WTC11 (cell line): ENCODE data around the gene DCUN1D1.

Source experiments
- CREM ChIP-seq: sonication (generic); formaldehyde crosslinking; IDR thresholded peaks from 2 replicates; pipeline ENCODE4 v1.8.1; 2022; ENCODE audit warnings: mild to moderate bottlenecking, missing genetic modification reagents, moderate library complexity
- FOXJ3 ChIP-seq: sonication (generic); formaldehyde crosslinking; IDR thresholded peaks from 2 replicates; pipeline ENCODE4 v1.9.0; 2021; ENCODE audit warnings: missing genetic modification reagents, mild to moderate bottlenecking, borderline replicate concordance
- NFYB ChIP-seq: sonication (generic); formaldehyde crosslinking; conservative IDR thresholded peaks from 2 replicates; pipeline ENCODE4 v1.8.0; 2022; ENCODE audit warnings: low read depth, missing genetic modification reagents
- NR1H2 ChIP-seq: sonication (generic); formaldehyde crosslinking; IDR thresholded peaks from 2 replicates; pipeline ENCODE4 v1.9.0; 2021; ENCODE audit warnings: mild to moderate bottlenecking, moderate library complexity, missing genetic modification reagents
- SP1 ChIP-seq: sonication (generic); formaldehyde crosslinking; conservative IDR thresholded peaks from 2 replicates; pipeline ENCODE4 v1.8.1; 2022; ENCODE audit warnings: missing genetic modification reagents
- TEAD4 ChIP-seq: sonication (generic); formaldehyde crosslinking; IDR thresholded peaks from 2 replicates; pipeline ENCODE4 v1.8.0; 2022; ENCODE audit warnings: mild to moderate bottlenecking, missing genetic modification reagents
- ZNF138 ChIP-seq: sonication (generic); formaldehyde crosslinking; conservative IDR thresholded peaks from 2 replicates; pipeline ENCODE4 v1.8.1; 2022; ENCODE audit warnings: mild to moderate bottlenecking, moderate library complexity, missing genetic modification reagents
- TF ChIP-seq, protein P1 (sequence below): fragments of 200-600 bp; IDR thresholded peaks from 2 replicates; pipeline ENCODE4 v1.8.0; 2022; ENCODE audit warnings: antibody characterized with exemption
- TF ChIP-seq, protein P2 (sequence below): sonication (generic); formaldehyde crosslinking; conservative IDR thresholded peaks from 2 replicates; pipeline ENCODE4 v1.8.1; 2022; ENCODE audit warnings: mild to moderate bottlenecking, missing genetic modification reagents
- TF ChIP-seq, protein P3 (sequence below): sonication (generic); formaldehyde crosslinking; IDR thresholded peaks from 2 replicates; pipeline ENCODE4 v1.8.1; 2022; ENCODE audit warnings: low read depth, missing genetic modification reagents, borderline replicate concordance
- TF ChIP-seq, protein P4 (sequence below): sonication (generic); formaldehyde crosslinking; IDR thresholded peaks from 2 replicates; pipeline ENCODE4 v1.8.0; 2022; ENCODE audit warnings: mild to moderate bottlenecking, missing genetic modification reagents
- TF ChIP-seq, protein P5 (sequence below): sonication (generic); formaldehyde crosslinking; IDR thresholded peaks from 2 replicates; pipeline ENCODE4 v1.8.0; 2022; ENCODE audit warnings: mild to moderate bottlenecking, missing genetic modification reagents
- TF ChIP-seq, protein P6 (sequence below): fragments of 250-450 bp; sonication (Bioruptor Pico); IDR thresholded peaks from 2 replicates; pipeline ENCODE4 v1.8.0; 2021; ENCODE audit warnings: mild to moderate bottlenecking
- TF ChIP-seq, protein P7 (sequence below): sonication (generic); formaldehyde crosslinking; IDR thresholded peaks from 2 replicates; pipeline ENCODE4 v1.8.1; 2022; ENCODE audit warnings: mild to moderate bottlenecking, moderate library complexity, missing genetic modification reagents

DNA sequence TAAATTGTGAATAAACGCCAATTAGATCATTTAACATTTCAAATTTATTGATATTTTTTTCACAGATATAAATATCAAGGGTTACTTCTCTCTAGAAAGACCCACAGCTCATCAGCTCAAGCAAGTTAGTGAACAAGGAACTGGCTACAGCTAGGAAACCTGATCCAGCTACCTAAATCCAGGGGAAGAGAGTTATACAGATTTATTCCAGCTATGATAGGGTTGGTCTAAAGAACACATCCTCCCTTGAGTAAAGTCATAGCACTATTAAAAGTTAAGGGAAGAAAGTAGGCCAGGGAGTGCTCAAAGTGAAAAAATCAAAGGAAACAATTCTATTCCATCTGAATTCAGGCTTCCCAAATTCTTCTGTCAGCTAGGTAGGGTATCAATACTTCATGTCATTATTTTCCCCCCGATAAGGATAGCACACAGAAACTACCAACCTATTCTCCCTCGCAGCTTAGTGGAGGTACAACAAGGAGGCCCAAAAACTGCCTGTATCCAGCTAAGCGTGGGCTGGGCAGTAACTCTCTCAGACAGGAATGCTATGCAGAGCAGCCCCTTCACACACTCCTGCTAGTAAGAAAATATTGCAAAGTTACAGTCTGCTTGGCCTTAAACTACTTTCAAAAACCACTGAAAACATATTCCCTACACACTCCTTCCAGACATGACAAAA, 44.0 kb downstream of the DCUN1D1 start:
- TF ChIP-seq, protein P1, sequence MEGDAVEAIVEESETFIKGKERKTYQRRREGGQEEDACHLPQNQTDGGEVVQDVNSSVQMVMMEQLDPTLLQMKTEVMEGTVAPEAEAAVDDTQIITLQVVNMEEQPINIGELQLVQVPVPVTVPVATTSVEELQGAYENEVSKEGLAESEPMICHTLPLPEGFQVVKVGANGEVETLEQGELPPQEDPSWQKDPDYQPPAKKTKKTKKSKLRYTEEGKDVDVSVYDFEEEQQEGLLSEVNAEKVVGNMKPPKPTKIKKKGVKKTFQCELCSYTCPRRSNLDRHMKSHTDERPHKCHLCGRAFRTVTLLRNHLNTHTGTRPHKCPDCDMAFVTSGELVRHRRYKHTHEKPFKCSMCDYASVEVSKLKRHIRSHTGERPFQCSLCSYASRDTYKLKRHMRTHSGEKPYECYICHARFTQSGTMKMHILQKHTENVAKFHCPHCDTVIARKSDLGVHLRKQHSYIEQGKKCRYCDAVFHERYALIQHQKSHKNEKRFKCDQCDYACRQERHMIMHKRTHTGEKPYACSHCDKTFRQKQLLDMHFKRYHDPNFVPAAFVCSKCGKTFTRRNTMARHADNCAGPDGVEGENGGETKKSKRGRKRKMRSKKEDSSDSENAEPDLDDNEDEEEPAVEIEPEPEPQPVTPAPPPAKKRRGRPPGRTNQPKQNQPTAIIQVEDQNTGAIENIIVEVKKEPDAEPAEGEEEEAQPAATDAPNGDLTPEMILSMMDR, result no peak
- TF ChIP-seq NFYB (no peak), TEAD4 (CRISPR knock-in tag) (no peak), CREM (CRISPR knock-in tag) (no peak), NR1H2 (CRISPR knock-in tag) (no peak), SP1 (CRISPR knock-in tag) (no peak), FOXJ3 (CRISPR knock-in tag) (no peak), ZNF138 (CRISPR knock-in tag) (no peak)
- TF ChIP-seq, protein P2, sequence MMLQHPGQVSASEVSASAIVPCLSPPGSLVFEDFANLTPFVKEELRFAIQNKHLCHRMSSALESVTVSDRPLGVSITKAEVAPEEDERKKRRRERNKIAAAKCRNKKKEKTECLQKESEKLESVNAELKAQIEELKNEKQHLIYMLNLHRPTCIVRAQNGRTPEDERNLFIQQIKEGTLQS (CRISPR knock-in tag), result no peak
- TF ChIP-seq, protein P3, sequence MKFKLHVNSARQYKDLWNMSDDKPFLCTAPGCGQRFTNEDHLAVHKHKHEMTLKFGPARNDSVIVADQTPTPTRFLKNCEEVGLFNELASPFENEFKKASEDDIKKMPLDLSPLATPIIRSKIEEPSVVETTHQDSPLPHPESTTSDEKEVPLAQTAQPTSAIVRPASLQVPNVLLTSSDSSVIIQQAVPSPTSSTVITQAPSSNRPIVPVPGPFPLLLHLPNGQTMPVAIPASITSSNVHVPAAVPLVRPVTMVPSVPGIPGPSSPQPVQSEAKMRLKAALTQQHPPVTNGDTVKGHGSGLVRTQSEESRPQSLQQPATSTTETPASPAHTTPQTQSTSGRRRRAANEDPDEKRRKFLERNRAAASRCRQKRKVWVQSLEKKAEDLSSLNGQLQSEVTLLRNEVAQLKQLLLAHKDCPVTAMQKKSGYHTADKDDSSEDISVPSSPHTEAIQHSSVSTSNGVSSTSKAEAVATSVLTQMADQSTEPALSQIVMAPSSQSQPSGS (CRISPR knock-in tag), result no peak
- TF ChIP-seq, protein P4, sequence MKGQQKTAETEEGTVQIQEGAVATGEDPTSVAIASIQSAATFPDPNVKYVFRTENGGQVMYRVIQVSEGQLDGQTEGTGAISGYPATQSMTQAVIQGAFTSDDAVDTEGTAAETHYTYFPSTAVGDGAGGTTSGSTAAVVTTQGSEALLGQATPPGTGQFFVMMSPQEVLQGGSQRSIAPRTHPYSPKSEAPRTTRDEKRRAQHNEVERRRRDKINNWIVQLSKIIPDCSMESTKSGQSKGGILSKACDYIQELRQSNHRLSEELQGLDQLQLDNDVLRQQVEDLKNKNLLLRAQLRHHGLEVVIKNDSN, result no peak
- TF ChIP-seq, protein P5, sequence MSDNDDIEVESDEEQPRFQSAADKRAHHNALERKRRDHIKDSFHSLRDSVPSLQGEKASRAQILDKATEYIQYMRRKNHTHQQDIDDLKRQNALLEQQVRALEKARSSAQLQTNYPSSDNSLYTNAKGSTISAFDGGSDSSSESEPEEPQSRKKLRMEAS (CRISPR knock-in tag), result no peak
- TF ChIP-seq, protein P6, sequence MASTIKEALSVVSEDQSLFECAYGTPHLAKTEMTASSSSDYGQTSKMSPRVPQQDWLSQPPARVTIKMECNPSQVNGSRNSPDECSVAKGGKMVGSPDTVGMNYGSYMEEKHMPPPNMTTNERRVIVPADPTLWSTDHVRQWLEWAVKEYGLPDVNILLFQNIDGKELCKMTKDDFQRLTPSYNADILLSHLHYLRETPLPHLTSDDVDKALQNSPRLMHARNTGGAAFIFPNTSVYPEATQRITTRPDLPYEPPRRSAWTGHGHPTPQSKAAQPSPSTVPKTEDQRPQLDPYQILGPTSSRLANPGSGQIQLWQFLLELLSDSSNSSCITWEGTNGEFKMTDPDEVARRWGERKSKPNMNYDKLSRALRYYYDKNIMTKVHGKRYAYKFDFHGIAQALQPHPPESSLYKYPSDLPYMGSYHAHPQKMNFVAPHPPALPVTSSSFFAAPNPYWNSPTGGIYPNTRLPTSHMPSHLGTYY, result no peak
- TF ChIP-seq, protein P7, sequence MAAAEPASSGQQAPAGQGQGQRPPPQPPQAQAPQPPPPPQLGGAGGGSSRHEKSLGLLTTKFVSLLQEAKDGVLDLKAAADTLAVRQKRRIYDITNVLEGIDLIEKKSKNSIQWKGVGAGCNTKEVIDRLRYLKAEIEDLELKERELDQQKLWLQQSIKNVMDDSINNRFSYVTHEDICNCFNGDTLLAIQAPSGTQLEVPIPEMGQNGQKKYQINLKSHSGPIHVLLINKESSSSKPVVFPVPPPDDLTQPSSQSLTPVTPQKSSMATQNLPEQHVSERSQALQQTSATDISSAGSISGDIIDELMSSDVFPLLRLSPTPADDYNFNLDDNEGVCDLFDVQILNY (CRISPR knock-in tag), result no peak
